Measurements from ENCODE around the gene TBL1X. TPM values are rescaled to one million over a fixed set of nuclear protein-coding genes. Genes with fewer than 3 reads are reported as not detected.

TBL1X gene
- total and polyA plus RNA-seq, 2 of the 8 experiments (the other 6 are each of a cell fraction or from before 2014, with no cell fraction given): 13.3 to 25.6 TPM

DNA sequence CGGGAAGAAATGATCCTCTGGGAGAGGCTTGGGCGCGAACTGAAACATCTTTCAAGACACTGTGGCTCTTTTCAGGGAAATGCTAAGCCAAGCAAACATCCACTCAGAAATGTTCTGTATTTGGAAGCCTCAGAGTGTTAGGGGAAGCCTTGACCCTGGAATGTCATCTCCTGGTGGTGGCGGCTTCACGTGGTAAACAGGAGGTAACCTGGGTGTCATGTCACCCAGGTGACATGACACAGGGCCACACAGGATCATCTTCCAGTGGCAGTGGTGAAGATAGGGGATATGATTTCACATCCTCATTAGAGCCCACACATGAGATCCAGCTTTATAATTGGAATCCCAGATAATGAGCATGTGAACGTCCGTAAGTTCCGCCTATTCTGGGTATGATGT lies 140.0 kb downstream of the TBL1X start:
- FAIRE-seq: no peak
- H2BK5ac ChIP-seq (ENCODE audit: low read depth, low read length): no peak overlapping the region
- no peak overlapping the region for H3K56ac ChIP-seq (replicated peaks; ENCODE audit: insufficient read length, low read depth, low read length)
- no peak overlapping the region for H3K27ac ChIP-seq (ENCODE audit: low read depth, low read length)
- no peak overlapping the region for H2AFZ ChIP-seq (ENCODE audit: low read length)
- DNase-seq (ENCODE audit: low read depth in 1 of 2, low spot score in 2 of 2): no peak
- TF ChIP-seq CBX8 (IDR thresholded peaks at IDR 0.05; ENCODE audit: borderline replicate concordance, low read depth, low read length) (no peak), HDAC6 (IDR thresholded peaks at IDR 0.05; ENCODE audit: low read depth, low read length) (no peak), NRF1 (IDR thresholded peaks at IDR 0.05; ENCODE audit: low read depth, low read length) (no peak), BRCA1 (IDR thresholded peaks at IDR 0.05; ENCODE audit: low read depth, low read length) (no peak), JUN (IDR thresholded peaks at IDR 0.05; ENCODE audit: low read depth, low read length) (no peak), CHD2 (IDR thresholded peaks at IDR 0.05; ENCODE audit: low read length) (no peak)
- H3K4me3 ChIP-seq (ENCODE audit: extremely low read depth in 1 of 4, insufficient read depth in 2 of 4, low read depth in 3 of 4, low read length in 4 of 4): no peak overlapping the region
- H2BK12ac ChIP-seq (ENCODE audit: low read depth, low read length): no peak overlapping the region
- H3K36me3 ChIP-seq (ENCODE audit: control insufficient read depth in 2 of 4, insufficient read depth in 4 of 4, low read length in 3 of 4): no peaks in the 10 kb centered on the region; a peak in 1 of 8 replicates
- H3K9ac ChIP-seq (replicated peaks in 1 of 4; ENCODE audit: extremely low read depth in 1 of 4, low read depth in 3 of 4, low read length in 3 of 4): no peak overlapping the region
- H3K27me3 ChIP-seq (replicated peaks in 1 of 4; ENCODE audit: control insufficient read depth in 3 of 4, extremely low read depth in 1 of 4, insufficient read depth in 3 of 4, low read length in 3 of 4): no peaks in the 10 kb centered on the region
- H3K14ac ChIP-seq (ENCODE audit: insufficient read length): no peak overlapping the region
- H2BK20ac ChIP-seq (ENCODE audit: low read length): no peak overlapping the region
- H3K4me2 ChIP-seq (ENCODE audit: insufficient read depth in 1 of 2, low read depth in 2 of 2, low read length in 2 of 2): no peak overlapping the region
- H3K23ac ChIP-seq (ENCODE audit: insufficient read length): no peak overlapping the region
- CTCF ChIA-PET (ENCODE audit: partially characterized antibody): no interaction called here
- H4K8ac ChIP-seq (ENCODE audit: extremely low read depth, insufficient read depth, low read length): no peak overlapping the region
- H4K91ac ChIP-seq (replicated peaks; ENCODE audit: insufficient read length, low read length): no peak overlapping the region
- H3K18ac ChIP-seq (ENCODE audit: extremely low read depth, low read length): no peak overlapping the region
- peaks cover 0 to 1% of the 10 kb centered on the region in 2 experiments for H4K20me1 ChIP-seq (replicated peaks in 1 of 2; ENCODE audit: control insufficient read depth in 1 of 2, insufficient read depth in 2 of 2, low read length in 2 of 2)
- no peak overlapping the region for H4K5ac ChIP-seq (ENCODE audit: insufficient read length, low read depth, low read length)
- no peak overlapping the region for H3K4ac ChIP-seq (replicated peaks; ENCODE audit: insufficient read length, low read depth, low read length)
- WGBS, 2 experiments (ENCODE audit: extremely low coverage in 1 of 2, insufficient coverage in 1 of 2, insufficient read length in 1 of 2, insufficient replicate concordance in 2 of 2, low coverage in 1 of 2, low lambda C conversion rate in 2 of 2, missing lambda C conversion rate in 1 of 2): 94% methylated on average over 8 of the region's 8 CpGs; no CpG with 5 or more reads in 1 of the 2 experiments
- no peaks in the 10 kb centered on the region; a peak in 1 of 7 replicates for H3K4me1 ChIP-seq (replicated peaks in 1 of 4; ENCODE audit: control insufficient read depth in 3 of 4, insufficient read depth in 4 of 4, low read length in 3 of 4)
- H3K23me2 ChIP-seq (ENCODE audit: low read depth, low read length): no peaks in the 10 kb centered on the region
- H2BK120ac ChIP-seq (replicated peaks; ENCODE audit: low read depth, low read length): no peak overlapping the region
- H3K79me1 ChIP-seq (ENCODE audit: low read depth, low read length): no peaks in the 10 kb centered on the region
- no peak overlapping the region for H2BK15ac ChIP-seq (ENCODE audit: low read length)
- H3K79me2 ChIP-seq (ENCODE audit: control insufficient read depth in 1 of 2, insufficient read depth in 2 of 2, low read length in 2 of 2): no peaks in the 10 kb centered on the region
- POLR2A ChIA-PET (ENCODE audit: partially characterized antibody): no interaction called here
- H2AK5ac ChIP-seq (ENCODE audit: low read depth, low read length): no peak overlapping the region
- no peaks in the 10 kb centered on the region for H3K9me3 ChIP-seq (ENCODE audit: insufficient read depth in 2 of 2, low read depth in 1 of 2, low read length in 1 of 2)

Data from H1 (cell line).